Epithelial cell of prostate (primary cell): ENCODE data around the gene SPAG9.

Experiments used
- DNase-seq: peaks from one replicate; pipeline ENCODE4 v3.0.0-alpha.2; 2011; ENCODE audit warnings: low read depth, low spot score
- H3K27ac ChIP-seq: fragments of 450-650 bp; 2 replicates; pipeline ENCODE4 v1.5.1; 2017; ENCODE audit warnings: mild to moderate bottlenecking

SPAG9 gene

DNA sequence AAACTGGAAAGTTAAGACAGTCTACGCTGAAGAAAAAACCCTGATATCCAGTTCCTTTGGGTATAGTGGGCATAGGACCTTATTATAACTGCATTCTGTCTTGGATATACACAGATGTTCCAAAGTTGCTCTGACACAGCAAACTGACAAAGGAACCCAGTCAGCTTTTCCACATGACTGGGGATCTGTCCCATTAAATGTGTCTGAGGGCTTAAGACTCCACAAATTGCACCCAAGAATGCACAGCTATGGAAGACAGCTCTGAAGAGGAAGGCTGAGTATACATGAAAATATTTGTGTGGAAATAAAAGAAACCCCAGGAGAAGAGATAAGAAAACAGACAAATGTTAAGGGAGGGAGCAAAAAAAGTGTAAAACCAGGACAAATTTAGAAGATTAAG, 114.1 kb downstream of the SPAG9 start:
- no peak overlapping the region for H3K27ac ChIP-seq
- no peak for DNase-seq

DNA sequence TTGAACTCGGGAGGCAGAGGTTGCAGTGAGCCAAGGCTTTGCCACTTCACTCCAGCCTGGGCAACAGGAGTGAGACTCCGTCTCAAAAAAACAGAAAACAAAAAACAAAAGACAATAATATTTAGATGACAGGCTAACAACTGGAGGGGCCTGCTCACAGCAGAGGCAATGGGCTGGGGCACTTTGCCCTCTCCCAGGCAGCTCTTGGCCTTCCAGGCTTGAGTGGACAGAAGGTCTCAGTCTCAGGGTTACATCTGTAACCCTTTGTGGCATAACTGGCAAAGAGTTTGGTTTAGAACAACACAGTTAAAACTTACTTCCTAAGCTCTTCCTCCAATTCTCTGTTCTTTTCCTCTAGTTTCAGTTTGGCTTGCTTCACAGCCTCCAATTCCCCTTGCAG, 114.9 kb downstream of the SPAG9 start:
- no peak overlapping the region for H3K27ac ChIP-seq
- DNase-seq = no peak

DNA sequence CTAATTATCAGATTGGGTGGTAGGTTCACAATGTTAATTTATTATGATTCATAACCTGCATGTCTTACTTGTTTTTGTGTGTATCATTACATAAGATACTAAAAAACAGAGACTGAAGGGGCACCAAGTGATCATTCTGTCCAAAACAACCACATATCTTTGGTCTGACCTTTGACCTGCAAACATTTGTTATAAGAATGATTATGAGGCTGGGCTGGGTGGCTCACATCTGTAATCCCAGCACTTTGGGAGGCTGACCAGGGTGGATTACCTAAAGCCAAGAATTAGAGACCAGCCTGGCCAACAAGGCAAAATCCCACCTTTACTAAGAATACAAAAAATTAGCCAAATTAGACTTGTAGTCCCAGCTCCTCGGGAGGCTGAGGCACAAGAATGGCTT, 116.4 kb downstream of the SPAG9 start:
- DNase-seq = no peak
- H3K27ac ChIP-seq = no peak overlapping the region

DNA sequence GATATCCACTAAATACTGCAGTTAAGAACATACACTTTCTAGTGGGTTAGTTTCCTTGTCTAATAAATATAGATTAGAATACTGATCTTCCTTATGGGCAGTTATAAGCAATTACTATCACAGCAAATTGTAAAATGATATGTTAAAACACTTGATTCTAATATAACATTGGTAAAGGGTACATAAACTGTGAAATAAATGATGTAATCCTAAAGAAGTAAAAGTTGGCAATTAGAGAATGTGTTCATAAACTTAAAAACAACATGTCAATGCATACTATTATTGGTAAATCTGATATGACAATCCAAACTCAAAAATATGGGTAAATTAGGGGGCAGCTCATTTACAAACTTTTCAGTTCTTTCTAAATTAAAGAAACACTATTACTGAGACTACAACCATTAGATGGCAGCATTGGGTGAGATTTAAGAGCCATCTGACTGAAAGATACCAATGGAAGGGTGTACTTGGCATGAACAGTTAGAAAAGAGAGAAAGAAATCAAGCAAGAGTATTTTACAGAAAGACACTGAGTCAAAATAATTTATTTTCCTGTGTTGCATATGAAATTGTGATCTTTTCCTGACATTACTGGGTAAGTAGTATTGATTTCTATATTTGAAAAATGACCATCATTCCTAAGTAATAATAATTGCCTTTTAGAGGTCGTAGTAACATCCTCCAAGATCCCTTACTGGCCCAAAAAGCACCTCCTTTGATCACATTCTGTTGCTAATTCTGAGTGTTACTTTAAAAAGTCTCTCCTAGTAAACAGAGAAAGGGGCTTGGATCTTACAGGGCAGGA, 119.6 kb downstream of the SPAG9 start:
- no peak overlapping the region for H3K27ac ChIP-seq
- DNase-seq = no peak

DNA sequence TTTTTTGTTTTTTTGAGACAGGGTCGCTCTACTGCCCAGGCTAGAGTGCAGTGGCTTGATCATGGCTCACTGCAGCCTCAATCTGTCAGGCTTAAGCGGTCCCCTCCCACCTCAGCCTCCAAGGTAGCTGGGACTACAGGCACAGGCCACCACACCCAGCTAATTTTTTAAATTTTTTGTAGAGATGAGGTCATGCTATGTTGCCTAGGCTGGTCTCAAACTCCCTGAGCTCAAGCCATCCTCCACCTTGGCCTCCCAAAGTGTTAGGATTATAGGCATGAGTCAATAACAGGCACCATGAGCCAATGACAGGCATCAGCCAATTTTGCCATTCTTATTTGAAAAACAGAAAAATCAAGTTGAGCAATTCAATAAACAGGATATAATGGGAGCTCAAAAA, 125.0 kb downstream of the SPAG9 start:
- no peak overlapping the region for H3K27ac ChIP-seq
- no peak for DNase-seq

DNA sequence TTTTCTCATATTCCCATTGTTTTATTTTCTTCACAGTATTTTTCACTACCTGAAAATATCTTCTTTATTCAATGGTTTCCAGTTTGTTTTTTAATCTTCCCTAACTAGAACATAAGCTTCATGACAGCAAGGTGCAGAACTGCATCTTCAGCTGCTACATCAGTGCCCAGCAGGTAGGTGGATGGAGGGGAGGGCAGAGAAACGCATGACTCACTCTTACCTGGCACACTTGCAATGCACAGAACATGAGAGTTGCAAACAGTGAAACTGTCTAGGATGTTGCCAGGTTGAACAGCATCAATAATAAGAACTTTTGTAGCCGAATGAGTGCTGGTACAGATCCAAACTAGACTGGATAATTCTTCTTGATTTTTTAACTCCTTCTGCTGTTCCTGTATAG, 127.1 kb downstream of the SPAG9 start:
- DNase-seq = peak; percentile 10
- no peak overlapping the region for H3K27ac ChIP-seq

DNA sequence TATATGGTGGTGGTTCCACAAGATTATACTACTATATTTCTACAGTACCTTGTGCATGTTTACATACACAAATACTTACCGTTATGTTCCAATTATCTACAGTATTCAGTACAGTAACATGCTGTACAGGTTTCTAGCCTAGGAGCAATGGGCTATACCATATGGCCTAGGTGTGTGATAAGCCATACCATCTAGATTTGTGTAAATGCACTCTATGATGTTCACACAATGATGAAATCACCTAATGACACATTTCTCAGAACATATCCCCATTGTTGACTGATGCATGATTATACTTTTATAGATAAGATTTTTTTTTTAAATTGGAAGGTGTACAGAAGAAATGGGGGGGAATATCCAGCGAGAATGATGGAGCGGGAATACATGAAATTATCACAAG, 131.5 kb downstream of the SPAG9 start:
- no peak overlapping the region for H3K27ac ChIP-seq
- no peak for DNase-seq

DNA sequence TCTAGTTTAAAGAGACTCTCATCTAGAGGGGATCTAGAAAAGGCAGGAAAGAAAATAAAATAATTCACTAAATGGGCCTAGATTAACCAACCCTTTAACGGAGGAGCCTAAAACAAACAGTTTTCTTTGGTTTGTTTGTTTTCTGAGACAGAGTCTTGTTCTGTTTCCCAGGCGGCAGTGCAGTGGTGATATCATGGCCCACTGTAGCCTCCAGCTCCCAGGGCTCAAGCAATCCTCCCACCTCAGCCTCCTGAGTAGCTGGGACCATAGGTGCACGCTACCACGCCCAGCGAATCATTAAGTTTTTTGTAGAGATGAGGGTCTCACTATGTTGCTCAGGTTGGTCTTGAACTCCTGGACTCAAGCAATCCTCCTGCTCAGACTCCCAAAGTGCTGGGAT, 132.2 kb downstream of the SPAG9 start:
- no peak overlapping the region for H3K27ac ChIP-seq
- no peak for DNase-seq

DNA sequence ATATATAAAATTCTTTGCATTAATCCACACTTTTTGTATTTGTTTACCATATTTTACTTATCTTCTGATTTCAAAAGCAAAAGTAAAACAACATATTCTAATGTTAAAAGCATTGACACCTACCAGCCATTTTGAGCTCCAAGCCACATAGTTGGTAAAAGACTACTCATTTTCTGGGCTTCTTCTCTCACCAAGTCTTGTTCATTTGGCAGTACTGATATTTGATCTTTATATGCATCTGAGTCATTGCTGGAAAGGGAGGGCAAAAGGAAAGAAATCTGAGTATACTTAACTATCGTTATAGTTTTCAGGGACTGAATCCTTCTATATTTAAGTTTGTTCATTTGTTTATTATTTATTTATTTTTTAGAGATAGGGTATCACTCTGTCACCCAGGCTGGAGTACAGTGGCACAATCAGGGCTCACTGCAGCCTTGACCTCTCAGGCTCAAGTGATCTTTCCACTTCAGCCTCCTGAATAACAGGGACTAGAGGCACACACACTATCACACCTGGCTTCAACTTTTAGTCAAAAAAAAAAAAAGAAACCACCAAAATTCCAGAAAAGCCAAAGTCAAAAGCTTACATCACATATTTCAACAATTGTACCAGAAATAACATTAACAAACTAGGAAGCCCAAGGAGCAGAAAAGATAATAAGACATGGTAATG, 133.5 kb downstream of the SPAG9 start:
- no peak for DNase-seq
- no peak overlapping the region for H3K27ac ChIP-seq

DNA sequence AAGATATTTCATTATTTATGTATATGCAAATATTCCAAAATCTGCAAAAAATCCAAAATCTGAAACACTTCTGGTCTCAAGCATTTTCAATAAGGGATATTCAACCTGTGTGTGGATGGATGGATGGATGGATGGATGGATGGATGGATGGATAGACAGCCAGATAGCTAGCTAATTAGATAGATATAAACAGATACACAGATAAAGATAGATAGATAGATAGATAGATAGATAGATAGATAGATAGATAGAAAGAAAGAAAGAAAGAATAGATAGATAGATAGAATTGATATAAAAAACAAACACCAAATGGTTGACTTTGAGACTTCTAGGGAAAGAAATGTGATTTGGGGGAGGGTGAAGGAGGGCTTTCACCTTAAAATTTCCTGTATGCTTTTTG, 139.4 kb downstream of the SPAG9 start:
- no peak for DNase-seq
- H3K27ac ChIP-seq = no peak overlapping the region

DNA sequence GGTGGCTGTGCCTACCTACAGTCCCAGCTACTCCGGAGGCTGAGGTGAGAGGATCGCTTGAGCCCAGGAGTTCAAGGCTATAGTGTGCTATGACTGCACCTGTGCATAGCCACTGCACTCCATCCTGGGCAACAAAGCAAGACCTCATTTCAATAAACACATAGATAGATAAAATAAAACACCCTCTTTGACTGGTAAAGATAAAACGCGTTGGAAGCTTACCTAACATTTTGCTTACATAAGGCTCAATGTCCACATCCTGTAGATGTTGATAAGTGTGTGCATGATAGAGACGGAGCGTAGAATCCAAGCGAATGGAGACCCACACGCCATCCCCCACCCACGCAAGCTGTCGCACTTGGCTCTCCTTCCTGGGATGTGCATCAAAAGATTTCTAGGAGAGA, 141.1 kb downstream of the SPAG9 start:
- no peak for DNase-seq
- no peak overlapping the region for H3K27ac ChIP-seq

DNA sequence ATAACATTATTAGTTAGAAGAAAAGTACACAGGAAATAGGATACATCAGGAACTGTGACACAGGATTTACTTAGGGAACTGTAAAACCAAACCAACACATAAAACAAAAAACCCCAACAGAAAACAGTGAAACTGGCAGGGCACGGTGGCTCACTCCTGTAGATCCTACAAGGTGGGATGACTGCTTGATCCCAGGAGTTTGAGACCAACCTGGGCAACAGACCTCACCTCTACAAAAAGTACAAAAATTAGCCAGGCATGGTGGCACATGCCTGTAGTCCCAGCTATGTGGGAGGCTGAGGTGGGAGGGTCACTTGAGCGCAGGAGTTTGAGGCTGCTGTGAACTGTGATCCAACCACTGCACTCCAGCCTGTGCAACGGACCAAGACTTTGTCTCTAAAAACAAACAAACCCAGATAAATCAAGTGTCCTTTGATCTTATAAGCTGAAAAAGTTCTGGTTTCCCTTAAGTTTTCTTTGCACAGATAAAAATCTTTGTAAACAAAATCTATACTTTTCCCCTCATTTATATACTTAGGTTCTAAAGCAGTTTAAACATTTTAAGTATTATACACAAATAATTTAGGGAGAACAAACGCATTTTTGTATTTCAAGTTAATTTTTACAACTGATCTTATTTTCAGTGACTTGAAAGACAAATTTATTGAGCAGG, 143.0 kb downstream of the SPAG9 start:
- H3K27ac ChIP-seq = peak overlapping the region; percentile 6
- DNase-seq = no peak

DNA sequence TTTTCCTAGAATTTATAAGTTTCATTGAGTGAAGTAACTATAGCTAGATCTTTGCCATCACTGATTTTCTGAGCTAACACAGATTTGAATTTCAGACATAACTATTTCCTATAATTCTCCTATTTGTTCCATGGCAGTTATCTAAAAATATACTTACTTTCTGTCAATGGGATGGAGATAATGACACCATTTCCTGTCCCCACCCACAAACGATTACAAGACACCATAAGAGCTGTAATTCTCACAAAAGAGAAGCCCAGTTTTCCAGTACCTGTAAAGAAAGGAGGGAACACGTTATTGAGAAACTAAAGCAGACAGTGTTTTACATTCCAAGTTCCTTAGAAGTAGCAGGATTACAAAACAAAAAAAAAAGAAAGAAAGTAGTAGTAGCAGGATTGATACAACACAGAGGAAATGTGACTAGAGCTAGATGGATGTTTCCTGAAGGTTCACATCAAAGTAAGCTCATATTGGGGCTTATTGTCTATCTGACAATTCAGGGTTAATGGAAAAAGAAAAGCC, 143.7 kb downstream of the SPAG9 start:
- H3K27ac ChIP-seq = peak overlapping the region; percentile 6
- no peak for DNase-seq

DNA sequence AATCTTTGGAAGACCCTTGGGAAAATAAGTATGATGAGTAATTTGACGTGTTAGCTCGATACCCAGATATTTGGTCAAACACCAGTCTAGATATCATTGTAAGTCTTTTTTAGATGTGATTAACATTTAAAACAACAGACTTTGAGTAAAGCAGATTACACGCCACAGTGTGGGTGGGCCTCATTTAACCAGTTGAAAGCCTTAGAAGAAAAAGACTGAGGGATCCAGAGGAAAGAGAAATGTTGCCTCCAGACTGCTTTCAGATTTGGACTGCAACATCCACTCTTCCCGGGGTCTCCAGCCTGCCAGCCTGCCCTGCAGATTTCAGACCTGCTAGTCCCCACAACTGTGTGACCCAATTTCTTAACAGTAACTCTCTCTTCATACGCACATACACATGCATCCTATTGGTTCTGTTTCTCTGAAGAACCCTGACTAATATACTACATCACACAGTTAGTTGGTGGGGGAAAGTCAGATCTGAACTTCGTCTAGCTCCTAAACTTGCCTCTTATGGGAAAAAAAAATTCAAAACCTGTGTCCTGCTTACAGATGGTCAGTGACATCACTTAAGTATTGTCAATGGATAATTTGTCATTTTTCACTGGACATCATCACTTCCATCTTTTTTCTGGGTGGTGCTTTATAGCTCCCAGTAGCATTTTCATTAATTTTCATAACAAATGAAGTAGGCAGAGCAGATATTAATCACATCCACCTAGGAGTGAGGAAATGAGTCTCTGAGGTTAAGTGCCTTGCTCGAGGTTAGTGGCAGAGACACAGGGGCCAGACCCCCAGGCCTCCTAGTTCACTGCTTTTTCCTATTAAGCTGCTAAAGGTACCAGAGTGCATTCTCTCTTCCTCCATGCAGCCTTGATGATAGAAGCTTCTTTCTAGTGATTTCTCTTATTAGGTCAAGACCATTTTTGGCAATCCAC, 146.8 kb downstream of the SPAG9 start:
- H3K27ac ChIP-seq = no peak overlapping the region
- no peak for DNase-seq

DNA sequence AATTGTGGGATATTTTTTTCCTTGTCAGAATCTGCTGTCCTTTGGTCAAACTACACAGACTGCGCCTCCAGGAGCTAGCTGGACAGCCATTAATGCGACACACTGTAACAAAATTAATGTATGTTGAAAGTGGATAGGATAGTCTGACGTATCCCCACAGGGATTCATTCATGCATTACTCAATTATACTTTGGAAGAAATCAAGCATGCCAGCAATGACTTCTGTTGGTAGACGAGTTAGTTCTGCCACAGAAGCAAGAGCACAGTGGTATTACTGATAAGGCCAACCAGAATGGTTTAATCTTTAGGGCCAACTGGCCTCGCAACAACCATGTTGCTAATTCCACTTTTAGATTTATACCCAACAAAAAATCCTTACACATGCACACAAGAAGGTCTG, 148.1 kb downstream of the SPAG9 start:
- H3K27ac ChIP-seq = no peak overlapping the region
- no peak for DNase-seq

DNA sequence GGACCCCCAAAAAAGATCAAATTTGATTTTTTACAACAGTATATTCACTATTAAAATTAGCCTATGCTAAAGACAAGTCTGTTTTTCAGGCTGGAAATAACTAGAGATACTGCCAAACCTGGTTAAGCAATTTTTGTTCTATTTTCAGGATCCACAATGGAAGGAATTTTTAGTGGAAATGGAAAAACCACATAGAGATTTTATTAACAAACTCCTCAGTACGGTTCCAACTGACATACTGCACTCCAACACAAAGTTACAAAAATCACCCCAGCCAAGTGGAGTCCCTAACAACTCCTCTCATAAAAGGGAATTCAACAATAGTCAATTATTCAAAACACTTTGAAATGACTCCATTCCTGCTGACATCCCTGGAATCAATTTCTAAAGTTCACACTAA, 152.9 kb downstream of the SPAG9 start:
- no peak for DNase-seq
- H3K27ac ChIP-seq = no peak overlapping the region

DNA sequence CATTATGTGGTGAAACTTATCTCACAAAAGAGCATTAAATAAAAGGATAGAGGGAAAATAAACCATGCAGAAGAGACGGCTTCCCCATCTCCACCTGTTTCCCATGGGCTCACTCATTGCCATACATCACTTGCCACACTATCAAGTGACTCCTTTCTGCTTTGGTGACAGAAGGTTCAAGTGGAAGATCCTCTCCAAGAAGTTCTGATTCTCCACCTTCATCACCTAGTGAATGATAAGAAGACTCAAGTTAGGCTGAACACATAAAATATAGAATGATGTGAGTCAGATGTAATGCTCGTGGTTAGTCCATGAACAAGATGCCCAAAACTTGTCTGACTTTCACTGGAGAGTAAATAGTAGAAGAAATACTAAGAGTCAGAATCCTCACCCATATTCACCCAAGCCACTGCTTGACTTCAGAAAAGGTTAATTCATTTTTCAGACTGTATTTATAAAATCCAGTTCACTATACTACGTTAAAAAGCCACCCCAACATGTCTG, 154.5 kb downstream of the SPAG9 start:
- no peak for DNase-seq
- no peak overlapping the region for H3K27ac ChIP-seq

DNA sequence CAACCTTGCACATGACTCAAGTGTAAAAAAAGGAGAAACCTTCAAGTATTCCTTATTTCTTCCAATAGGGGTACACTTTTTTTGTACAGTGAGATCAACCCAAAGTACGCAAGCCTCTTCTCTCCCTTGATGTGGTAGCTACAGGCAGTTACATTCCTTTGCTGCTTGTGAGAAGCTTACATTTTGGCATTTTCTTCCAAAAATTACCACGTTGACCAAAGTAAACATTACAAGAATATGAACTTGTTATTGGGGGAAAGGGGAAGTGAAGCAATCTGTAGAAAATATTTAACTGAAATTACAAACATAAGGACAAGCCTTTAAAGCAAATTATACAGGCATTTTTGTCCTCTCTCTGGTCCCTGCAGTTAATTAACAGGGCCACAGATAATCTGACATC, 157.5 kb downstream of the SPAG9 start:
- H3K27ac ChIP-seq = no peak overlapping the region
- DNase-seq = no peak

DNA sequence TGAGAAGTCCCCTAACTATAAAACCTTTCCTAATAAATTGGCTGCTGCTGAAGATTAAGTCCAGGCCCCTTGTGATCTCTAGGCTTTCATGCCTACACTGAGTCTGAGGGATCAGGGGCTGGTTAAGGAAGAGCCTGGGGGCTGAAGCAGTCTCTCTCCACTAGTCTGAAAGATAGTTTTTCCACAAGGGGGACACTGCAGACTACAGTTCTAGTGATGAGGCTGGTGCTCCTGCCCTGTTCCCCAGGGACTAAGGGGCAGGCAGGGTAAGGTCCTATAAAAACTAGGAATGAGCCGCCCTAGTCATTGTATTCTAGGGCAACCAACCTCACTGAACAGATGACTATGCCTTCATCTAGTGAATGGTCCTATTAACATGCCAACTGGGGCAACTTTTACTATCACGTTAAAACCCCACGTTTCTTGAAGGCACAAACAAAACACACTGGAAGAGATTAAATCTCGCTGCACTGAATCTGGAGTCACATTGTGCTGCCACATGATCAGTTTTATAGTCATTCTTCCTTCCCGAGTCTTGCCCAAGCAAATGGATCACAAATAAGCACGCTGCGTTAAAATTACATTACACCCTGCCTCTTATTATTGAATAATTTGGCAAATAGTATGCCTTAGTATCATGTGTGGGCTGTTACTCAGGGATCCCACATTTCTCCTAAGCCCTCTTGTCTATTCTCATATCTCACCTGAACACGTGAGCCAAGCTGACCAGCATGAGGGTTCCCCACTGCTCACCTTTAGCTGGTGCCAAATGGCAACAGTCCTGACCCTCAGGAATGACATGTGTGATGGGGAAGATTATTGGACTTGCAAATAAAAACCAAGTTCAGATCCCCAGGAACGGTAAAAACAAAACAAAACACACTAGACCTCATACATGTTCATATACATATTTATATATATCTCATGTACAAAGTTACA, 159.1 kb downstream of the SPAG9 start:
- H3K27ac ChIP-seq = no peak overlapping the region
- DNase-seq = no peak
